ENCODE measurements around the gene MLKL. TPM values are rescaled to one million over a fixed set of nuclear protein-coding genes. Genes with fewer than 3 reads are reported as not detected.

The MLKL gene
- total RNA-seq, 1 experiment from 2014 or later = 4.3 TPM

GRCh38 chr16:74726716-74727115 lies 26.1 kb upstream of the MLKL start:
- H3K36me3 Mint-ChIP-seq = peaks cover 9% of the 10 kb centered on the region

GRCh38 chr16:74725651-74726455 lies 25.2 kb upstream of the MLKL start:
- Mint-ChIP-seq H3K4me3 (no peak overlapping the region), H3K27me3 (ENCODE audit: low read depth) (no peaks in the 10 kb centered on the region), H3K9me3 (peaks cover 12% of the 10 kb centered on the region), H3K36me3 (peaks cover 9% of the 10 kb centered on the region), H3K4me1 (peaks cover 22% of the 10 kb centered on the region), H3K27ac (no peak overlapping the region)
- ChIA-PET CTCF (interaction anchor here (0.9 to 4.4 kb wide), 30 partner anchors 8 to 386 kb away, joined by 3 to 63 read pairs (median 8); partner anchors contain the start of genes FA2H, MLKL and RFWD3), POLR2A (no interaction called here)
- no peak for DNase-seq (ENCODE audit: low spot score)
- ATAC-seq = no peak
- TF ChIP-seq E2F5 (CRISPR knock-in tag; IDR thresholded peaks at IDR 0.05) (no peak), NFE2L1 (CRISPR knock-in tag; IDR thresholded peaks at IDR 0.05) (no peak), TEAD4 (CRISPR knock-in tag; IDR thresholded peaks at IDR 0.05) (no peak), E2F4 (CRISPR knock-in tag; IDR thresholded peaks at IDR 0.05; ENCODE audit: borderline replicate concordance, low read depth) (no peak), RORB (CRISPR knock-in tag; IDR thresholded peaks at IDR 0.05) (no peak), HMGA2 (CRISPR knock-in tag; IDR thresholded peaks at IDR 0.05) (no peak), CBFB (CRISPR knock-in tag; IDR thresholded peaks at IDR 0.05; ENCODE audit: low read depth) (no peak), PREB (CRISPR knock-in tag; IDR thresholded peaks at IDR 0.05; ENCODE audit: borderline replicate concordance) (no peak), ELF4 (CRISPR knock-in tag; IDR thresholded peaks at IDR 0.05; ENCODE audit: low read depth) (no peak), ZNF425 (CRISPR knock-in tag; conservative IDR thresholded peaks at IDR 0.05) (no peak), CTCF (IDR thresholded peaks at IDR 0.05) (no peak), PRRX2 (CRISPR knock-in tag; IDR thresholded peaks at IDR 0.05) (no peak), JAZF1 (CRISPR knock-in tag; IDR thresholded peaks at IDR 0.05) (no peak), NFYB (CRISPR knock-in tag; conservative IDR thresholded peaks at IDR 0.05; ENCODE audit: low read depth) (no peak), ZNF416 (CRISPR knock-in tag; IDR thresholded peaks at IDR 0.05) (no peak), NR1H2 (CRISPR knock-in tag; IDR thresholded peaks at IDR 0.05) (no peak)

More at GRCh38 chr16:74726716-74727115, 26.1 kb upstream of the MLKL start:
- H3K9me3 Mint-ChIP-seq = peaks cover 12% of the 10 kb centered on the region
- DNase-seq (ENCODE audit: low spot score) (peak; percentile 80), ATAC-seq (peak; percentile 51)
- no peaks in the 10 kb centered on the region for H3K27me3 Mint-ChIP-seq (ENCODE audit: low read depth)
- TF ChIP-seq CTCF (IDR thresholded peaks at IDR 0.05) (peak; percentile 54; the same call in 1 of the 2 replicates), ATF1 (CRISPR knock-in tag; IDR thresholded peaks at IDR 0.05) (no peak)
- CTCF ChIA-PET = interaction anchor here (0.6 to 4.4 kb wide), 29 partner anchors 8 to 385 kb away, joined by 3 to 63 read pairs (median 6); partner anchors contain the start of genes FA2H, MLKL and RFWD3
- POLR2A ChIA-PET = no interaction called here
- peaks cover 25% of the 10 kb centered on the region for H3K4me1 Mint-ChIP-seq
- no peak overlapping the region for H3K27ac Mint-ChIP-seq
- no peak overlapping the region for H3K4me3 Mint-ChIP-seq

All from WTC11 (cell line).